Glutamatergic neuron (in vitro differentiated cells): ENCODE data around the gene TRPM1. TPM values are rescaled to one million over a fixed set of nuclear protein-coding genes. Genes with fewer than 3 reads are reported as not detected.

ENCODE experiments used
- DNase-seq: peaks from one replicate; pipeline ENCODE4 v3.0.0; 2022
- H3K27ac Mint-ChIP-seq: one replicate; pipeline ENCODE4 v1.8.0; 2020; ENCODE audit warnings: mild to moderate bottlenecking, mixed read lengths, inconsistent platforms; ENCODE audit not compliant: unreplicated experiment
- H3K27me3 Mint-ChIP-seq: one replicate; pipeline ENCODE4 v1.8.0; 2020; ENCODE audit warnings: mild to moderate bottlenecking, moderate library complexity, mixed read lengths, inconsistent platforms; ENCODE audit not compliant: unreplicated experiment
- H3K36me3 Mint-ChIP-seq: one replicate; pipeline ENCODE4 v1.8.0; 2020; ENCODE audit warnings: mild to moderate bottlenecking, mixed read lengths, inconsistent platforms; ENCODE audit not compliant: unreplicated experiment
- H3K4me1 Mint-ChIP-seq: one replicate; pipeline ENCODE4 v1.8.0; 2020; ENCODE audit warnings: mild to moderate bottlenecking, low read depth, mixed read lengths, inconsistent platforms; ENCODE audit not compliant: unreplicated experiment
- H3K4me3 Mint-ChIP-seq: one replicate; pipeline ENCODE4 v1.8.0; 2020; ENCODE audit warnings: mild to moderate bottlenecking, mixed read lengths, inconsistent platforms; ENCODE audit not compliant: unreplicated experiment
- H3K9me3 Mint-ChIP-seq: one replicate; pipeline ENCODE4 v1.8.0; 2020; ENCODE audit warnings: mild to moderate bottlenecking, moderate library complexity, mixed read lengths, inconsistent platforms; ENCODE audit not compliant: unreplicated experiment
- CTCF ChIP-seq: fragments of 200-600 bp; sonication (generic); IDR thresholded peaks from one replicate; pipeline ENCODE4 v1.5.0; 2021; ENCODE audit not compliant: partially characterized antibody, unreplicated experiment
- total RNA-seq: library from RNA; stranded (reverse); fragmentation: NEBNext Ultra II Directional; extraction: Animal tissue kit (Norgen Biotek cat#: 25700); gene quantifications from one replicate; pipeline ENCODE4 v1.2.1, GENCODE V29; 2021; ENCODE audit not compliant: unreplicated experiment

TRPM1 gene
- total RNA-seq, 1 donor from 2014 or later = not detected

GRCh38 chr15:30978328-30978727 is 123.2 kb downstream of the TRPM1 start:
- DNase-seq = no peak
- no peak for TF ChIP-seq CTCF
- H3K9me3 Mint-ChIP-seq = no peaks in the 10 kb centered on the region
- no peaks in the 10 kb centered on the region for H3K27me3 Mint-ChIP-seq
- H3K4me1 Mint-ChIP-seq = peaks cover 9% of the 10 kb centered on the region
- H3K36me3 Mint-ChIP-seq = no peaks in the 10 kb centered on the region
- H3K27ac Mint-ChIP-seq = peak overlapping the region; percentile 26
- H3K4me3 Mint-ChIP-seq = no peak overlapping the region

- Mint-ChIP-seq H3K4me3 (no peak overlapping the region), H3K9me3 (no peaks in the 10 kb centered on the region), H3K4me1 (peaks cover 7% of the 10 kb centered on the region), H3K36me3 (no peaks in the 10 kb centered on the region), H3K27me3 (no peaks in the 10 kb centered on the region), H3K27ac (no peak overlapping the region)
- TF ChIP-seq CTCF = no peak
- DNase-seq = no peak
These were observed 127.4 kb downstream of the TRPM1 start for GRCh38 chr15:30974112-30974511.

- no peak overlapping the region for H3K4me3 Mint-ChIP-seq
- H3K27me3 Mint-ChIP-seq = no peaks in the 10 kb centered on the region
- no peak for TF ChIP-seq CTCF
- no peaks in the 10 kb centered on the region for H3K9me3 Mint-ChIP-seq
- H3K4me1 Mint-ChIP-seq = peaks cover 6% of the 10 kb centered on the region
- no peak overlapping the region for H3K27ac Mint-ChIP-seq
- no peaks in the 10 kb centered on the region for H3K36me3 Mint-ChIP-seq
- DNase-seq = no peak
These were observed 128.1 kb downstream of the TRPM1 start for GRCh38 chr15:30973379-30973778.

- Mint-ChIP-seq H3K4me3 (no peak overlapping the region), H3K27me3 (no peaks in the 10 kb centered on the region), H3K36me3 (no peaks in the 10 kb centered on the region), H3K9me3 (no peaks in the 10 kb centered on the region), H3K4me1 (no peaks in the 10 kb centered on the region), H3K27ac (no peak overlapping the region)
- TF ChIP-seq CTCF = no peak
- DNase-seq = no peak
These were observed 131.8 kb downstream of the TRPM1 start for GRCh38 chr15:30969724-30970123.

- Mint-ChIP-seq H3K9me3 (peaks cover 3% of the 10 kb centered on the region), H3K36me3 (no peaks in the 10 kb centered on the region), H3K4me3 (no peak overlapping the region), H3K27me3 (no peaks in the 10 kb centered on the region), H3K4me1 (peaks cover 34% of the 10 kb centered on the region), H3K27ac (no peak overlapping the region)
- no peak for DNase-seq
- no peak for TF ChIP-seq CTCF
These were observed 137.8 kb downstream of the TRPM1 start for GRCh38 chr15:30963681-30964080.
